DMS153 (cell line): ENCODE measurements around the gene FARP1.

Experiments
- DNase-seq: peaks from one replicate; lab custom pipeline; 2025; lab: John Stamatoyannopoulos, UW

FARP1 gene

DNA sequence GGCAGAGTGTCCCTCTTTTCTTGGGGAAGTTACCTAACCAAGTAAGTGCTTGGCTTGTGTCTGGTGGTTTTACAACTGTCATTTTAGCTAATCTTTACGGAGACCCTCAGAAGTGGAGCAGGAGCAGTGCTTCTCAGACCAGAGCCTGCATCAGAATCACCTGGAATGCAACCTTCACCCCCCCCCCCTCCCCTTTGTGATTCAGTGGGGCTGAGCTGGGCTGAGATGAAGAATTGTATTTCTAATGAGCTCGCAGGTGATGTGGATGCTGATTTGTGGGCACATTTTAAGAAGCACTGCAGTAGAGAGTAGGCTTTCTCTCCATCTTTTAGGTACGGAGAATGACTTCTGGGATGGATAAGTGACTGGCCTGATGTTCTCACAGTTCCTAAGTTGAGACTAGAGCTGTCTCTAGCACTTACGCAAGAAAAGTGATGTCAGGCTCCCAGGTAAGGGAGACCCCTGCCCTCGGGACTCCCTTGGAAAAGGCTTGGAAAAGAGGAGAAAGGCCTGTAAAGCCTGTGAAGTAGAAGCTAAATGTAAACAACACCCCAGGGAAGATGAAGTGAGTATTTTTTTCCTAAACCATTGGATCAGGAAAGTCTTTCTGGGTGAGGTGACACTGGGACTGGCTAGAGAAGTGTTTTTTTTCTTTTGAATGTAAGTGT is 57.5 kb downstream of the FARP1 start:
- DNase-seq = no peak

DNA sequence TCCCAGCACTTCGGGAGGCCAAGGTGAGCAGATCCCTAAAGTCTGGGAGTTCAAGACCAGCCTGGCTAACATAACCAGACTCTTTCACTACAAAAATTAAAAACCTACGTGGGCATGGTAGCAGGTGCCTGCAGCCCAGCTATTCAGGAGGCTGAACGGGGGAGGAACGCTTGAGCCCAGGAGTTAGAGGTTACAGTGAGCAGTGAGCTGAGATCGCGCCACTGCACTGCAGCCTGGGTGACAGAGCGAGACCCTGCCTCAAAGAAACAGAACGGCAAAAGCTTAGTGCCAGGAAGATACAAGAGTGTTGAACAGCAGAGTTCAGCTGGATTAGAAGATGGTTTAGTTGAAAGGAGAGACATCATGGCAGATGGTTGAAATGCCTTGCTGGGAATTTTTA is 58.3 kb downstream of the FARP1 start:
- DNase-seq = no peak

DNA sequence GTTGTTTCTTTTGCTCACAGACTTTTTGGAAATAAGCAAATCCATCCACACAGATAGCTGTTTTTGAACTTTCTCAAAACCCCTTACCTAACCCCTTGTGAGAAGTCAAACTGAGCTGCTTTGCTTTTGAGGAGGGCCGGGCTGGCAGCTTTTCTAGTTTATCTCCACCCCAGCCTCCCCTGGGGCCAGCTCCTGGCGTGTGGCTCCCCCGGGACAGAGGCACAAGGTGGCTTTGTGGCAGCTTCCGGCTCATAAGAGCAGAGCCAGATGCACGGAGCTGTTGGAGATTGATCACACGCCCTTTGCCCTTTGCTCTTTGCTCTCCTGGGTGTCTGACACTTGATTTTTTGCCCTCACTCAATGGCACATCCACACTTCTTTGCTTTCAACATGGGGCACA is 59.1 kb downstream of the FARP1 start:
- DNase-seq = peak; percentile 26

- DNase-seq = no peak
Observed at GRCh38 chr13:98203646-98204326, 60.9 kb downstream of the FARP1 start.

- no peak for DNase-seq
Observed at GRCh38 chr13:98204546-98204945, 61.7 kb downstream of the FARP1 start.

GRCh38 chr13:98206946-98207345 is 64.1 kb downstream of the FARP1 start:
- no peak for DNase-seq

GRCh38 chr13:98207416-98207815 is 64.5 kb downstream of the FARP1 start:
- no peak for DNase-seq

DNA sequence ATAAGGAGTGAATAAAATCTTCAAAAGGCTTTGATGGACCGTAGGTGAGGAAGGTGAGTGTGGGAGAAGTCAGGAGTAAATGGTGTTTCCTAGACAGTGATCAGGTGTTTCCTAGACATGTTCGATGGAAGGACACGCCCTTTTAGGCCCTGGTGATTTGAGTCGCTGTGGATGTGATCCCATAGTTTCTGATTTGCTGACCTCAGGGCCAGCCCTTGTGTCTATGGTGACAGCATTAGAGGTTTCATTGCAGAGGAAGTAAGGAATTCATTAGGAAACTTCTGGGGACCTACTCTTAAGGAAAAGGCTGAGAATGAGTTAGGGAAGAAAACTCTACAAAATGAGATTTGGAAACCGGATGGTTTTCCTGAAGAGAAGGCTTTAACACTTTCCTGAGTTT is 65.7 kb downstream of the FARP1 start:
- DNase-seq = no peak

DNA sequence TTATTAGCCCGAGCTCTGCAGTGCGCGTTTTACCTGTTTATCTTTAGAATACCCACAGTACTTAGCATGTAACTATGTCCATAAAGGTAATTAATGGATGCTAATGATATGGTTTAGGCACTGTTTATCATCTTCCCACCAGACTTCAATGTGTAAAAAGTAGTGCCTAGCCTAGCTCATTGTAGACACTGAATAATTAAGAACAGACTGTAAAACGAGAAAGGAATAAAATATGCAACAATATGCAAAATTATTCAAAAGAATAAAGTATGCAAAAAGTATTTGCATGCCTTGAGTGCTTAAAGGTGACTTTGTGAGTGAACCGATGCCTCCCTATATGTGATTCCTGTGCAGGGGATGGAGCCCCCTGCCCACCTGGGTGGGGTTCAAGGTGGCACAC is 69.9 kb downstream of the FARP1 start:
- no peak for DNase-seq

DNA sequence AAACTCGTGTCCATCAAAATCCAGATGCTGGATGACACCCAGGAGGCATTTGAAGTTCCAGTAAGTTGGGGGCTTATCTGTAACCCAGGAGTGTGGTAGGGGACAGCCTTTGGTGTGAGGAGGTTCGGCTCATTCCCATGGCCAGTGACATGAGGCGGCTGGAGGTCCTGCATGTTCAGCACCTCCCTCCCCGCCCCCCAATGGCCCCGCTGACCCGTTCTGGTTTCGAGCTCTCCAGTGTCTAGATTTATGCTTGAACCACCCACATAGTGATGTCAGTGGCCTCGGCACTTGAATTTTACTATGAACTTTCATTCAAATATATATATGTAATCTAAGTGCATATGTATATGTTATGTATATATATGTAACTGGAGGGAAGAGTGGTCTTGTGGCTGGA is 70.5 kb downstream of the FARP1 start:
- no peak for DNase-seq

- no peak for DNase-seq
Observed at GRCh38 chr13:98214008-98214643, 71.2 kb downstream of the FARP1 start.

DNA sequence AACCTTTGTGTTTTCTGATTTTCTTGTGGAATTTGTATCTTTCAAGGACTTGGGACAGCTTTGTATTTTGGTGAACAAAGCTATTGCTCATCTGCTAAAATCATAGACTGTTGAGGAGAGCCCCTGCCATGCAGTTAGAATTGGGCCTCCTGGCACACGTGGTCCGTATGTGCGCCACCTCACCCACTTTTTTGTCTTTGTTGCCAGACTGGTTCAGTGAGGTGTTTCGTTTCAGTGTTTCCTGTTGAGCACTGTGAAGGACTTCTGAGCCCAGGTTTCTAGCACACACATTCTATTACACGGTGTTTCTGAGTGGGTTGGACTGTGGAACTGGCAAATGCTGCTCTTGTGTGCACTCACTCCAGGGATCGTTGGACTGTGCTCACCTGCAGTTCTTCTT is 71.8 kb downstream of the FARP1 start:
- peak; percentile 58 for DNase-seq

GRCh38 chr13:98215508-98215907 is 72.6 kb downstream of the FARP1 start:
- no peak for DNase-seq

GRCh38 chr13:98216135-98216565 is 73.3 kb downstream of the FARP1 start:
- no peak for DNase-seq

GRCh38 chr13:98216711-98217285 is 73.9 kb downstream of the FARP1 start:
- peak; percentile 51 for DNase-seq

DNA sequence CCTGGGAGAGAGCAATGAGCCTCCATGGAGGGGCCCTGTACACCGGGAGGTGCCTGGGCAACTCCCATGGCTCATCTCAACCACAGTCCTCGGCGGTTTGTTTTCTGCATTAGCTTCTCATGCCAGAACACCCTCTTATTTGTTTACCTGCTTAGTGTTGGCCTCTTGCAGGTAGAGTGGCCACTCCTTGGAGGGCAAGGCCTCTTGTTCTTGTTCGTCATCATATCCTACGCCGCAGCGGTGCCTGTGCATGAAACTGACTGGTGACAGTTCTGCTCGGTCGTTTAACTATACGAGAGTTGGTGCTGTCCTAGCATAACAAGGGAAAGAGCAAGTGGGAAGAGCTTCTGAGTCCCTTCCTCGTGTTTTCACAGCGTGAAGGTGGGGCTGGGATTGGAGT is 74.7 kb downstream of the FARP1 start:
- DNase-seq = no peak

DNA sequence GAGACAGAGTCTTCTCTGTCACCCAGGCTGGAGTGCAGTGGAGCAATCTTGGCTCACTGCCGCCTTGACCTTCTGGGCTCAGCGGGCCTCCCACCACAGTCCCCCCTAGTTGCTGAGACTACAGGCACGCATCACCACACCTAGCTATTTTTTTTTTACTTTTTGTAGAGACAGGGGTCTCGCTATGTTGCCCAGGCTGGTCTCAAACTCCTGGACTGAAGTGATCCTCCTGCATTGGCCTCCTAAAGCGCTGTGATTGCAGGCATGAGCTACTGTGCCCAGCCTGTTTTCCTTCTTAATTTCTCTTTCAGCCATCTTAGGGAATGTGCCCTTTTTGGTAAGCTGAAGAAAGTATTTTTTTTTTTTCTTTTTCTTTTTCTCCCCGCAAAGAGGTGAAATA is 76.8 kb downstream of the FARP1 start:
- DNase-seq = no peak

- DNase-seq = no peak
Observed at GRCh38 chr13:98220271-98220791, 77.4 kb downstream of the FARP1 start.

DNA sequence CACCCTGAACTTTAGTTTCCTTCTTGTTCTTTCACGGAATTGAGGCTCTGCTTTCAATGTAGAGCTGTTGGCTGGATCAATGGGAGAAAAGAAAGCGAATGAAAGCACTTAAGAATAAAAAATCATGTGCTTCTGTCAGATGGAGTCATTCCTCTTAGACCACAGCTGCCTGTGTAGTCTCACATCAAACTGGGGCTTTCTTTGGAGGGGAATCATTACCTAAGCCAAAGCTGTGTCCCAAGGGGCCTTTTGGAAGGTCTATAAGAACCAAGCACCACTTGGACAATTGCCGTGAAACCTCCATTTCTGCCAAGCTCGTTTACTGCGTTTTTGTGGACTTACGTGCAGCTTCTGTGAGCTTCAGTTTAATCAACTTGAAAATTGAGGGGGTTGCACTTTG is 78.3 kb downstream of the FARP1 start:
- DNase-seq = no peak

DNA sequence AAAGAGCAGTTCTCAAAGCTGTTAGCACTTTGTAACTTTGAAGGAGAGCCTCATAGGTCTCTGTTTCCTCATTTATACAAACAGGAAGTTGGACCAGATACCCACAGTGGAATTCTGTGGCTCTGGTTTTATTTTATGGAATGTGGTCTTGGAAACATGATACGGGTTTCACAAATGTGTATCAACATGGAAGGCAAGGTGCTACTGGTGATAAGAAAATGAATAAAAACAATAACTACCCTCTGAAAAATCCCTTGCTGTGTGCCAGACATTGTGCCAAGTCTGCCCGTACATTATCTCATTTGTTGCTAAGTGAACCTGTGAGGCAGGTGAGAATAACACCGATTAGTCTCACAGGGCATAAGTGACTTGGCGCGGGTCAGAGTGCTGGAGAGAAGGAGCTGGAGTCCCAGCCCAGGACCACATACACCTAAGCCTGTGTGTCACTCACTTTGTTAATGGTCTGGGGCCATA is 79.2 kb downstream of the FARP1 start:
- no peak for DNase-seq

GRCh38 chr13:98222816-98223215 is 79.9 kb downstream of the FARP1 start:
- DNase-seq = no peak

DNA sequence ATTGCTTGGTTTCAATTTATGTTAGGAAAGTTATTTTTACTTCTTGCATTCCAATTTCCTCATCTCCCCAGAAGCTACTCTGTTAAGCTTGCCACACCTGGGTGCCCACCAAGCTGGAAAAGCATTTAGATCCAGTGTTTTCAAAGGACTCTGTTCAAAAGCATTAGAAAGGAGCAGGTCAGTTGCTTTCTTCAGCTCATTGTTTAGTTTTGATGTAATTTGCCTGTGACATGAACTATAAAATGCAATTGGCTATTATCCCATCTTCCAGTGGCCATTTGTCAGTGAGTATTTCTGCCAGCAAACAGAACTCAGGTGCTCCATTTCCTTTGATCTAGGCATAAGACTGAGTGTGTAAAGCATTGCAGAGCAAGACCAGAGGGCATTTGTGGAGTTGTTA is 80.8 kb downstream of the FARP1 start:
- no peak for DNase-seq

DNA sequence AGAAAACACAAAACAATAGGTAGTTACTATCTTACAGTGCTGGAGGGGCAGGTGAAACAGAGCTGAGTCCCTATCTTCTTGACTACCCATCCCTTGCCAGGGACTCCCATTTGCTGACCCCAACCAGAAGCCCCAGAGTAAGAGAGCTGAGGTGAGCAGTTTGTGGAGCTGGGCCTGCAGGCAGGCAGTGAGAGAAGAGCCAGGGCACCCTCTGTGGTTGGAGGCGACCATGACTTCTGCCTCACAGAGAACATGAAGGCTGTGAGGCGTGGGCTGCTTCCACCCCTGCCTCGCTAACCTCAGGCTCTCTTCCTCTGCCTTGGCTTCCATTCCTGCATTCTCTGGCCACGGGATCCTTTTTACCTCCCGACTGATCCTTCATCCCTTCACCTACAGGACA is 81.7 kb downstream of the FARP1 start:
- no peak for DNase-seq
